Skeletal muscle satellite cell (primary cell): ENCODE measurements around the gene CFP.
"Not testable (repeated sequence)": the region's sequence is repeated elsewhere in the genome, so short reads cannot be mapped to it uniquely, and the experiment has no call there.

Experiments used
- H3K27me3 ChIP-seq: 2 replicates; pipeline ENCODE4 v1.7.0; 2013; ENCODE audit warnings: low read length; ENCODE audit not compliant: control insufficient read depth, insufficient read depth
- H3K36me3 ChIP-seq: 2 replicates; pipeline ENCODE4 v1.7.0; 2013; ENCODE audit warnings: mild to moderate bottlenecking, control low read depth, low read length; ENCODE audit not compliant: insufficient read depth
- H3K4me1 ChIP-seq: 2 replicates; pipeline ENCODE4 v1.7.0; 2013; ENCODE audit warnings: low read length; ENCODE audit not compliant: control insufficient read depth, insufficient read depth
- H3K4me2 ChIP-seq: 2 replicates; pipeline ENCODE4 v1.7.0; 2013; ENCODE audit warnings: mild to moderate bottlenecking, low read length
- H3K4me3 ChIP-seq: 2 replicates; pipeline ENCODE4 v1.7.0; 2013; ENCODE audit warnings: low read length
- H3K9ac ChIP-seq: 2 replicates; pipeline ENCODE4 v1.7.0; 2013; ENCODE audit warnings: mild to moderate bottlenecking, low read depth, low read length, moderate library complexity
- H3K9me3 ChIP-seq: replicated peaks from 2 replicates; pipeline ENCODE4 v1.7.0; 2013; ENCODE audit warnings: mild to moderate bottlenecking, control low read depth, low read length

CFP gene

DNA sequence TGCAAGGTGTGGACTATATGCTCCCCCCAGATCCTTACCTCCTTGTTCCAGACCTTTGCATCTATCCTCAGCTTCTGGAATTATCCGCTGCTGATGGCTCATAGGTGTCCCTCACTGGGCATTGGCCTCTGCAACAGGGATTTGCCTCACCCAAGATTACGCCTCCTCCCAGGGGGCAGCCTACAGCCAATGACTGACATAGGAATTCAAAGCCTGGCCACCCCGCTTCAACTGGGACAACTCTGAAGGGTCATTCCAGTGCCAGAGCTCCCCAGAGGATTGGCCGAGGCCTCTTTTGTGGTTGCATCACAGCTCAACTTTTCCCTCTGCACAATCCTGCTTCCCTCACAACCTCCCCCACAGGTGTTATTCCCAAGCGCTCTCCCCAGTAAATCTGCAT, 15.1 kb downstream of the CFP start:
- Histone ChIP-seq H3K4me2 (no peak overlapping the region), H3K4me3 (no peak overlapping the region)

DNA sequence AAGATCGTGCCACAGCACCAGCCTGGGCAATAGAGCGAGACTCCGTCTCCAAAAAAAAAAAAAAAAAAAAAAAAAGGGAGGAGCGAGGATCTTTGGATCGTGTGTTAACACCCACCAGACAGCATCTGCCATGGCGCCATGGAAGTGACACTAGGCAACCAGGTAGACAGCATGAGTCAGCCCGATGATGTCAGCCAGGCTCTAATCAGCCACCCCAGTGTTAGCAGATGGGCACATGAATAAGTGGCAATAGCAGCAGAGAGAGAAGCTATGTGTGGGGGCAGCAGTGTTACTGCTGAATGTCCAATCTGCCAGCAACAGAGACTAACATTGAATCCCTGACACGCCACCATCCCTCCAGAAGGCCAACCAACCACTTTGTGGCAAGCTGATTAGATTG, 16.6 kb downstream of the CFP start:
- Histone ChIP-seq H3K4me2 (no peak overlapping the region), H3K36me3 (no peaks in the 10 kb centered on the region), H3K9me3 (no peaks in the 10 kb centered on the region), H3K9ac (no peak overlapping the region), H3K4me1 (no peaks in the 10 kb centered on the region), H3K27me3 (peaks cover 10% of the 10 kb centered on the region), H3K4me3 (no peak overlapping the region)

More for the DNA sequence above, 15.1 kb downstream of the CFP start:
- H3K36me3 ChIP-seq: no peaks in the 10 kb centered on the region
- no peaks in the 10 kb centered on the region for H3K4me1 ChIP-seq
- H3K9me3 ChIP-seq: no peaks in the 10 kb centered on the region
- no peak overlapping the region for H3K9ac ChIP-seq
- peaks cover 14% of the 10 kb centered on the region for H3K27me3 ChIP-seq

DNA sequence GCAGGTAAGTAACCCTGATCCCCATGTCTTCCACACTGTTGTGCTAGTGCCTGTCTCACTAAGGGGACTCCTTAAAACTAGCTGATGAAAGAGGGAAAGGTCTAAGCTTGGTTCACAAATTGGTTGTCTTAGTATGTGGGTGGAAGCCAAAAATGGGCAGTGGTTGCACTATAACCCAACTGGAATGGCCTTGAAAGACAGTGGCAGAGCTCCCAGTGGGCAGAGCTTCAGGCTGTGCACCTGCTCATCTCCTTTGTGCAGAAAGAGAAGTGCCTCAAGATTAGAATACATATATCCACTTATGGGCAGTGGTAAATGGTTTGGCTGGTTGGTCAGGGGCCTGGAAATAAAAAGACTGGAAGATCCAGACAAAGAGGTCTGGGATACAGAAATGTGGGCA, 17.3 kb downstream of the CFP start:
- no peaks in the 10 kb centered on the region for H3K9me3 ChIP-seq
- no peak overlapping the region for H3K4me2 ChIP-seq
- H3K9ac ChIP-seq: no peak overlapping the region
- H3K4me3 ChIP-seq: no peak overlapping the region
- no peaks in the 10 kb centered on the region for H3K4me1 ChIP-seq
- no peaks in the 10 kb centered on the region for H3K36me3 ChIP-seq
- peaks cover 6% of the 10 kb centered on the region for H3K27me3 ChIP-seq

DNA sequence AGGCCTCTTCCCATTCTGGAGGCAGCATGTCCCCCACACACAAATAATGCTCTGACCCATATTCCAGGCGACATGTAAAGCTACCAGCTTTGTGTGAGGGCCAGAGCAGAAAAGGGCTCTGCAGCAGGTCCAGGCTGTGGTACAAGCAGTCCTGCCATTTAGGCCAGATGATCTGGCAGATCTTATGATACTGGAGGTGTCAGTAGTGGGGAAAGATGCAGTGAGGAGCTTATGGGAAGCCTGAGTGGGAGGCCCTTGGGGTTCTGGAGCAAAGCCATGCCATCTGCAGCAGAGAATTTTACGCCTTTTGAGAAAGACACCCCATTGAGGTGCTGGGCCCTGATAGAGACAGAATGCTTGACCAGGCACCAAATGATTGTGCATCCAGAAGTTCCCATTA, 17.8 kb downstream of the CFP start:
- Histone ChIP-seq H3K9me3 (no peaks in the 10 kb centered on the region), H3K9ac (no peak overlapping the region), H3K27me3 (peaks cover 6% of the 10 kb centered on the region), H3K4me1 (no peaks in the 10 kb centered on the region), H3K4me2 (no peak overlapping the region), H3K4me3 (no peak overlapping the region), H3K36me3 (no peaks in the 10 kb centered on the region)

DNA sequence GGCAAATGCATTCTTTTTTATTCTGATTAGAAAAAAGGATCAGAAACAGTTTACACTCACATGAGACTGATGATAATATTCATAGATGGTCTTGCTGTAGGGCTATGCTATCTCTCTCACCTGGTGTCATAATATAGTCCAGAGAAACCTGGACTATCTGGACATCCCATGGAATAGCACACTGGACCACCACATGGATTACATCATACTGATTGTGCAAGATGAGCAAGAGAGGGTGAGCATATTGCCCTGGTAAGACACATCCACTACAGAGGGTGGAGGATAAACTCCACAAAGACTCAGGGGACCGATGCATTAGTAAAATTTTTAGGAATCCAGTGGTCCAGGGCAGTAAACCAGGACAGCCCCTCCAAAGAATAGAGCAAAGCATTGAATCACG, 18.2 kb downstream of the CFP start:
- Histone ChIP-seq H3K27me3 (peaks cover 6% of the 10 kb centered on the region), H3K4me1 (no peaks in the 10 kb centered on the region), H3K9ac (no peak overlapping the region), H3K9me3 (no peaks in the 10 kb centered on the region), H3K4me3 (no peak overlapping the region), H3K4me2 (no peak overlapping the region), H3K36me3 (no peaks in the 10 kb centered on the region)

DNA sequence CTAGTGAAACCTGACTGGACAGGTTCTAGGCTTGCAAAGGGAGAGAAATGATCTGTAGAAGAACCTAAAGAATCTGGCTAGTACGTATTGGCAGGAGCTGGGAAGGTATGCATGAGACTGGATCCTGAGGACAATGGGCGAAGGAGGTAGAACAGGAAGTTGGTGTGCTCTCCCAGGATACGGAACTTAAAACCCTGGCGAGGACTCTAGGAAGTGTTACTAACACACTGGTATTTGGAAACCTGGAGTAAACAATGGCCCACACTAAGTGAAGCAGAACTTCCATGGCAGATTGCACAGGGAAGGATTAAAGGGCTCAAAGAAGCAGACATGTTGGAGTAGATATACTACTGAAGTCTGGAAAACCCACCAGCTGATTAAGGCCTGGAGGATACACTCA, 19.2 kb downstream of the CFP start:
- Histone ChIP-seq H3K9ac (no peak overlapping the region), H3K36me3 (no peaks in the 10 kb centered on the region), H3K9me3 (no peaks in the 10 kb centered on the region), H3K27me3 (peaks cover 6% of the 10 kb centered on the region), H3K4me2 (no peak overlapping the region), H3K4me3 (no peak overlapping the region), H3K4me1 (no peaks in the 10 kb centered on the region)

DNA sequence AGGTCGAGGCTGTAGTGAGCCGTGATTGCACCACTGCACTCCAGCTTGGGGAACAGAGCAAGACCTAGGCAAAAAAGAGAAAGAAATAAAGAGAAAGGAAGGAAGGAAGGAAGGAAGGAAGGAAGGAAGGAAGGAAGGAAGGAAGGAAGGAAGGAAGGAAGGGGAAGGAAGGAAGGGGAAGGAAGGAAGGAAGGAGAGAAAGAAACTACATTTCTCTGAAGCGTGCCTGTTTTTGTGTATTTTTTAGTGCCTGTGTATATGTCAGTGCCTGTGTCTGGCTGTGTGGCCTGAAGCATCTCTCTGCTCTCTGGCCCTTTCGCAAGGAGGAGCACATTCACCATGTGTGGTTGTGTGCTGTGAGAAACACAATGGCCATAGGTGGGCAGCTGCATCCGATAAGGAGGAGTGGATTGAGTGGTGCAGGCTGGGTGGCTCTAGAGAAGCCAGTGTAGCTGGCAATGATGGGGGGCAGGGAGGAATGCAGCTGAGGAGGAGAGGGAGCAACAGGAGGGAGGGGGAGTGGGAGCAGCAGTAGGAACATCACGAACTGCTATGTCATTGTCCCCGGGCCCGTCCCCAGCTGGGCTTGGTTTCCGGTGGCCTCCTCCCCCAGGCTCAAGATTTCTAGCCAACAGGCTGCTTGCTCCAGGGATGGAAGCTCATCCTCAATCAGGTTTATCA, 21.5 kb downstream of the CFP start:
- Histone ChIP-seq H3K4me3 (no peak overlapping the region), H3K9ac (no peak overlapping the region), H3K4me2 (no peak overlapping the region), H3K9me3 (no peaks in the 10 kb centered on the region), H3K4me1 (no peaks in the 10 kb centered on the region), H3K27me3 (no peaks in the 10 kb centered on the region), H3K36me3 (no peaks in the 10 kb centered on the region)

DNA sequence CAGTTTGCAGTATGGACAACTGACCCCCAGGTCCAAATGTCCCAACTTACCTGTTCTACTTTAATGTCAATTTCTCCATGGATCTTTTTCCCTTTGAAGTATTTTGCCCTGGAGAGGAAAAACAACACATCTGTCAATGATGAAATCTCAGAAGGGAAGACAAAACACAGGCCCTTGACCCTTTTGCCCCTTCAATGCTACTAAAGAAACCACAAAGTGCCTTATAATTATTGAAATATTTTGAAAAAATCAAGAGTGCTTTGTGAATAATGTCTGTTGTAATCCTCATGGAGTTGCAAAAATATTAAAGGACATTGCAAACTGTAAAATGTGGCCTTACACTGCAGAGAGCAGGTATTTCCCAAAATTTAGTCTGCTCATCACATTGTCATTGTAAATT, 22.6 kb downstream of the CFP start:
- Histone ChIP-seq H3K9ac (no peak overlapping the region), H3K27me3 (no peaks in the 10 kb centered on the region), H3K4me1 (no peaks in the 10 kb centered on the region), H3K4me2 (no peak overlapping the region), H3K36me3 (no peaks in the 10 kb centered on the region), H3K4me3 (no peak overlapping the region), H3K9me3 (no peaks in the 10 kb centered on the region)

DNA sequence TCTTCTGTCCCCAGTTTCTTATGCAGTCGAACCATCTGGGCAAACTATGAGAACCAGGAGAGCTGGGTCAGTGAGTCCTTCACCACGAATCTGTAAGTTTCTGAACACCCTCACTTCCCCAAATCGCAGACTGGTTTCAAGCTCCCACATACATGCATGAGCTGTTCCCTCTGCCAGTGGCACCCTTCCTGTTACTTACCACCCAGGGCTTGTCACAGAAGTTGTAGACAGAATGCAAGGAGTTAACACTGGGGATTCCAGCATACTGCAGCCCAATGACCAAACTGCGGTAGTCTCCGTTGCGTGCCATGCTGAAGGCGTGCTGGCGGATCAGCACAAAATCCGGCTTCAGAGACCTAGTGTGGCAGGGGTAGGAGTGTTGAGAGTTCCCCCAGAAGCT, 24.7 kb downstream of the CFP start:
- Histone ChIP-seq H3K9ac (no peak overlapping the region), H3K4me2 (no peak overlapping the region), H3K36me3 (no peaks in the 10 kb centered on the region)

DNA sequence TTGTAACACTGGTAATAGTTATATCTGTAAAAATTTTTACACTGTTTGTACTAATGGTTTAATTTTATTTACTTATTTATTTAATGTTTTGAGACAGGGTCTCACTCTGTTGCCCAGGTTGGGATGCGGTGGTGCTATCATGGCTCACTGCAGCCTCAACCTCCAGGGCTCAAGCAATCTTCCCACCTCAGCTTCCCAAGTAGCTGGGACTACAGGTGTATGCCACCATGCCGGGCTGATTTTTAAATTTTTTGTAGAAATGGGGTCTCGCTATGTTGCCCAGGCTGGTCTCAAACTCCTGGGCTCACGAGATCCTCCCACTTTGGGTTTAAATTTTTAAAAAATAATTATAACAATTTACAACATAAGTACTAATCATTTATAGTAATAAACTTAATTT, 26.6 kb downstream of the CFP start:
- not testable (repeated sequence) for H3K4me1 ChIP-seq, H3K9me3 ChIP-seq, H3K9ac ChIP-seq, H3K27me3 ChIP-seq, H3K4me3 ChIP-seq, H3K4me2 ChIP-seq, H3K36me3 ChIP-seq

More for the DNA sequence above, 24.7 kb downstream of the CFP start:
- H3K4me3 ChIP-seq: no peak overlapping the region
- no peaks in the 10 kb centered on the region for H3K4me1 ChIP-seq
- H3K27me3 ChIP-seq: no peaks in the 10 kb centered on the region
- H3K9me3 ChIP-seq: no peaks in the 10 kb centered on the region

DNA sequence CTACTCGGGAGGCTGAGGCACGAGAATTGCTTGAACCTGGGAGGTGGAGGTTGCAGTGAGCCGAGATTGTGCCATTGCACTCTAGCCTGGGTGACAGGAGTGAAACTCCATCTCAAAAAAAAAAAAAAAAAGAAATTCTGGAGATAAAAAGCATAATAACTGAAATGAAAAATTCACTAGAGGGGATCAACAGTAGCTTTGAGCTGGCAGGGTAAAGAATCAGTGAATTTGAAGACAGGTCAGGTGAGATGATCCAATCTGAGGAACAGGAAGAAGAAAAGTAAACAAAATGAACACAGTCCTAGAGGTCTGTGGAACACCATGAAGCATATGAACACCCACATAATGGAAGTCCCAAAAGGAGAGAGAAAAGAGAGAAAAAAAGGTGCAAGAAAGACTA, 32.5 kb downstream of the CFP start:
- H3K9me3 ChIP-seq: no peaks in the 10 kb centered on the region

DNA sequence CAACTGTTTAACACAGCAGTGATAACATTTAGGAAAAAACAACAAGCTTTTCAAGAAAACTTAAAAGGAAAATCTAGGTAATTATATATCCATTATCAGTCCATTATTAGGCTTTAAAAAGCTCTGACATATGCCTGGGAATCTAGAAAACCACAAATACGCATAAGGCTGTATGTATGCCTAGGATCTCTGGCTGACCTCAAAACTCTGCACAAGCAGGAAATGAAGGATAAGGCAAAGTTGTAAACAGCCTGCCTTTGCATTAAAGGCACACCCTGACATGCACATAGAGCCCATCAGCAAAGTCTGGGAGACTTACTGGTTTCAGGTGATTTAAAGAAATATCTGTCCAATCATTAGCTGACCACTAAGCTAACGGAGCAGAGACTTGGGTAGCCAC, 33.5 kb downstream of the CFP start:
- H3K4me2 ChIP-seq: no peak overlapping the region
- peaks cover 16% of the 10 kb centered on the region for H3K4me1 ChIP-seq
- H3K27me3 ChIP-seq: no peaks in the 10 kb centered on the region
- no peak overlapping the region for H3K4me3 ChIP-seq
- no peaks in the 10 kb centered on the region for H3K9me3 ChIP-seq
- no peak overlapping the region for H3K9ac ChIP-seq
- H3K36me3 ChIP-seq: no peaks in the 10 kb centered on the region

More for the DNA sequence above, 32.5 kb downstream of the CFP start:
- H3K27me3 ChIP-seq: no peaks in the 10 kb centered on the region
- H3K9ac ChIP-seq: no peak overlapping the region
- no peak overlapping the region for H3K4me3 ChIP-seq
- H3K36me3 ChIP-seq: no peaks in the 10 kb centered on the region
- H3K4me2 ChIP-seq: no peak overlapping the region
- peaks cover 16% of the 10 kb centered on the region for H3K4me1 ChIP-seq
